OCI-LY1 (cell line): Measurements from ENCODE around the gene TMEM222.

Experiments used
- CTCF ChIP-seq: fragments of 200-600 bp; sonication (generic), shearing (Covaris generic); IDR thresholded peaks from 2 replicates; pipeline ENCODE4 v1.5.1; 2017; ENCODE audit warnings: mild to moderate bottlenecking, antibody characterized with exemption, low read length, moderate library complexity, mixed read lengths
- EZH2 ChIP-seq: fragments of 200-600 bp; sonication (generic), shearing (Covaris generic); IDR thresholded peaks from 2 replicates; pipeline ENCODE4 v1.8.0; 2017; ENCODE audit warnings: borderline replicate concordance, mixed run types, mild to moderate bottlenecking, antibody characterized with exemption, low read length, moderate library complexity, mixed read lengths

GRCh38 chr1:27356277-27356618, 34.3 kb downstream of the TMEM222 start:
- TF ChIP-seq CTCF (no peak), EZH2 (no peak)
